HepG2 (cell line): Measurements from ENCODE around the gene ATP1B2.

Experiments used
- CHD2 ChIP-seq: IDR thresholded peaks from 2 replicates; pipeline ENCODE4 v1.6.1; 2011; ENCODE audit warnings: low read depth, low read length, improper control_type of control experiment
- EZH2 ChIP-seq: conservative IDR thresholded peaks from 2 replicates; pipeline ENCODE4 v1.6.1; 2012; ENCODE audit warnings: mild to moderate bottlenecking, low read depth, low read length, moderate library complexity
- MYC ChIP-seq: sonication (generic); formaldehyde crosslinking; IDR thresholded peaks from 2 replicates; pipeline ENCODE4 v1.9.0; 2021; ENCODE audit warnings: missing genetic modification reagents, borderline replicate concordance

DNA sequence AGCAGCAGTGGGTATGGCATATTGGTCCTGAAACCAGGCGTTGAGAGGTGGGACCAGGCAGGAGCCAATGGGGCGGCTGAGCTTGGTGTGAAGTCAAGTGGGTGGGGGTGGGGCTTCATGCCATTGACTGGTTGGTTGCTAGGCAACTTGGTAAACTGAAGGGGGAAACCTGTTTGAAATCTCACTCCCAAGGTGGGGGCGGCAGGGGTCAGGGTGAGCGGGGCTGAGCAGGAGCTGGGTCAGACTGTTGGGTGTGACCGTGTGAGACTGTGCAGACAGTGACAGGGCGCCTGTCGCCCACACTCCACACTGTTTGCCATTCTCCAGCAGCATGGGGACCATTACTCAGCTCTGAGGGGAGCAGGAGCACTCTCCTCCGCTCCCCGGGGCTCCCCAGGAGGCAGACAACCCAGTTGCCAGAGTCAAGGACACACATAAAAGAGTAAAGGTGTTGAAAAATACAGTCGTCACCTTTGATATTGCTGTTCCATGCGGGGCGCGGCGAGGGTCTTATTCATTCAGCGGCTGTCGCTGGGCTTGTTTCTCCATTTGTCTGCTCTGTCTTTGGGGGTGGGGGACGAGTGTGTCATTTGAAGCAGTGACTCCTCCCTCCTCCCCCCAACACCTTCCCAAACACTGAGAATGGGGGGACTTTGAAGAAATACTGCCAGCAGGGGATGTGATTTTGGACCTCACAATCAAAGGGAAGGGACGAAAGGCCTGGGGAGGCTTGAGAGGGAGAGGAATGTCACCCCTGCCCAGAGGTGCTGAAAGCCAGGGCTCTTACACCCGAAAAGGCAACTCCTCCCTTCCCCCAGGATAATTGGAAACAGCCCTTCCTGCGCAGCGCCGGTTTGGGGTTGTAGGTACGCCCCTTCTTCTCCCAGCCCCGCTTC, 53.1 kb downstream of the ATP1B2 start:
- TF ChIP-seq CHD2, result no peak
- TF ChIP-seq EZH2, result no peak
- TF ChIP-seq MYC (CRISPR knock-in tag), result no peak
